Stimulated activated CD8-positive, alpha-beta memory T cell treated with anti-CD3 and anti-CD28 coated beads, Interleukin-4, amount 100 ng/mL, for 48 hours (primary cell): ENCODE data around the gene ADM5.

Experiments
- DNase-seq: peaks from one replicate; pipeline ENCODE4 v3.0.0-alpha.2; 2020

The ADM5 gene

DNA sequence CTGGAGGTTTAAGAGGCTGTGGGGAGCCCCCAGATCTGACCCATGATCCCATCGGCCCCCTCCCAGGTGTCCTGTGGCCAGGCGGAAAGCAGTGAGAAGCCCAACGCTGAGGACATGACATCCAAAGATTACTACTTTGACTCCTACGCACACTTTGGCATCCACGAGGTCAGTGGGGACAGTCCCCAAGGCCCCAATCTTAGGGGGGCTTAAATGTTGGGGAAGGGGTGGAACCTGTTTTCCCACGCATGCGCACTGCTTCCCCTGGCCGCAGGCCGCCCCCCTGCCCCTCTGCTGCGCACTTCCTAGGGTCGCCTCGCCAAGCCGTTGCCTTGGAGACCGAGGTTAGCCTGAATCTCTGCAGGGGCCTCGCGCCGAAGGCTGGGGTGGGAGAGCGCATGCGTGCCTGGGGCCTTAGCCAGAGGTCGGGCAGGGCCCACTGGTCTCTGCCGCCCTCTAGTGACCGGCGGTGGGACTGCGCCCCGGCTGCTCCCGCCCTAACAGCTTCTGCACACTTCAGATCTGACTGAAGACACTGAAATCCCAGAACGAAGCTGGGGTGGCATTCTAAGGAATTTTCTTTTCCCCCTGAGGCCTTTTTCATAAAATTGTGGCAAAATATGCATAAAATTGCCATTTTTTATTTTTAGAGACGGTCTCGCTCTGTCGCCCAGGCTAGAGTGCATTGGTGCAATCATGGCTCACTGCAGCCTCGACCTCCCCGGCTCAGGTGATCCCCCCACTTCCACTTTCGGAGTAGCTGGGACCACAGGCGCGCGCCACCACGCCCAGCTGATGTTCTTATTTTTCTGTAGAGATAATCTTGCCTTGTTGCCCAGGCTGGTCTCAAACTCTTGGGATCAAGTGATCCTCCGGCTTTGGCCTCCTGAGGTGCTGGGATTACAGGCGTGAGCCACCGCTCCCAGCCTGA lies 8.7 kb upstream of the ADM5 start:
- DNase-seq = peak; percentile 99

DNA sequence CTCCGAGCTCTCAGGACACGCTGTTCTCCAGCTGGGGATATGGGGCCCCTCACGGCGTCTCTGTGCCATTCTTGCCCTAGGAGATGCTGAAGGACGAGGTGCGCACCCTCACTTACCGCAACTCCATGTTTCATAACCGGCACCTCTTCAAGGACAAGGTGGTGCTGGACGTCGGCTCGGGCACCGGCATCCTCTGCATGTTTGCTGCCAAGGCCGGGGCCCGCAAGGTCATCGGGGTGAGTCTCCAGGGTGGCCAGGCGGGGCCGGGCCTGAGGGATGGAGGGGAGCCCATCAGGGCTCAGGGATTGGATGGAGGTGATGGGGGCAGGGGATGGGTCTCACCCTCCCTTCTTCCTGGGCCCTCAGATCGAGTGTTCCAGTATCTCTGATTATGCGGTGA lies 7.6 kb upstream of the ADM5 start:
- no peak for DNase-seq

GRCh38 chr19:49682274-49682673 lies 7.1 kb upstream of the ADM5 start:
- no peak for DNase-seq

DNA sequence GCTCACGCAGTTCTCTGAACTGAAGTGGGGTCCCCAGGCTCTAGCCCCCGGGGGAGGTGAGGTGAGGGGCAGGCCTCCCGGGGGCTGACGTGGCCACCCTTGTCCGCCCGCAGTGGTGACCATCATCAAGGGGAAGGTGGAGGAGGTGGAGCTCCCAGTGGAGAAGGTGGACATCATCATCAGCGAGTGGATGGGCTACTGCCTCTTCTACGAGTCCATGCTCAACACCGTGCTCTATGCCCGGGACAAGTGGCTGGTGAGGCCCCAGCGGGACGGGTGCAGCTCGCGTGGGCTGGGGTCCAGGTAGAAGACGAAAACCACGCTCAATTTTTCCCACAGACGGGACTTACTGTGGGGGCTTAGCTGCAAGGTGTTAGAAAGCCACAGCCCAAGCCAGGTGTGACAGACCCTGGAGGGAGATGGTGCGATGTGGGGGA lies 5.6 kb upstream of the ADM5 start:
- no peak for DNase-seq

GRCh38 chr19:49684251-49684982 lies 5.0 kb upstream of the ADM5 start:
- peak; percentile 50 for DNase-seq

DNA sequence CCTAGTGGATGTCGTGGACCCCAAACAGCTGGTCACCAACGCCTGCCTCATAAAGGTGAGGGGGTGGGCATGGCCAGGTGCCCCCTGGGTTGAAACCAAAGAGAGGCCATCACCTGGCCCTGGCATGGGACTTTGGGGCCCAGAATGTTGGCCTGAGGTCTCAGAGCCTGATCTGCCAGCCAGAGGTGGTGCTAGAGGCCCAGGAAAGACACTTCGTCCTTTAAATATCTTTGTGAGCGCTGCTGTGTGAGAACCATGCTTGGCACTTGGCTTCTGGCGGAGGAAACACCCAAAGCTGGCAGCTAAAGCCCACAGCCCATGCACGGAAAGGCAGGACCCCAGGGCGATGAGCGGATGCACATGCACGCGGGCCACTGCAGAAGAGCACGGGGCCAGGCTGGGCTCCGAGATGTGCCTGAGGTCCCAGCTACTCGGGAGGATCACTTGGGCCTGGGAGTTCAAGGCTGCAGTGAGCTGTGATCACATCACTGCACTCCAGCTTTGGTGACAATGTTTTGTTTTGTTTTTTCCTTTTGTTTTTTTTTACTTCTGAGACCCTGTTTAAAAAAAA lies 4.3 kb upstream of the ADM5 start:
- DNase-seq = no peak

DNA sequence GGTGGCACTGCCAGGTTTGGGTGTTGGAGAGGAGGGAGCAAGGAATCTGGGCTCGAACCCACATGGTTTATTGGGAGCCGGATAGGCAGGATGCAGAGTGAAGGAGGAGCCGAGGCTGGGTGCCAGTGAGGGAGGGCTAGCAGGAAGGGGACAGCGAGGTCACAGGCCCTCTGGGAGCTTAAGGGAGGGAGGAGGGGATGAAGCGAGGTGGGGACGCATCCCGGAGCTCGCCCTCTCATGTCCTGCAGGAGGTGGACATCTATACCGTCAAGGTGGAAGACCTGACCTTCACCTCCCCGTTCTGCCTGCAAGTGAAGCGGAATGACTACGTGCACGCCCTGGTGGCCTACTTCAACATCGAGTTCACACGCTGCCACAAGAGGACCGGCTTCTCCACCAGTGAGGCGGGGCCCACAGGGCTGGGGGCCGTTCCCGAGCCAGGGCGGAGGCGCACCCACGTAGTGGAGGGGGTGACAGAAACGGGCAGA lies 3.5 kb upstream of the ADM5 start:
- no peak for DNase-seq

- no peak for DNase-seq
Measured at GRCh38 chr19:49686503-49687088, 2.8 kb upstream of the ADM5 start.

GRCh38 chr19:49687150-49687549 lies 2.2 kb upstream of the ADM5 start:
- DNase-seq = no peak

- no peak for DNase-seq
Measured at GRCh38 chr19:49687566-49688316, 1.7 kb upstream of the ADM5 start.

- DNase-seq = no peak
Measured at GRCh38 chr19:49688531-49689132, 762 bp upstream of the ADM5 start.

- no peak for DNase-seq
Measured at GRCh38 chr19:49690079-49690655, 773 bp downstream of the ADM5 start.

GRCh38 chr19:49690656-49691242 lies 1.4 kb downstream of the ADM5 start, which contains the start of gene CPT1C:
Gene CPT1C, plus strand, starts transcription at chr19:49691116. Its CDS starts 1,137 bp downstream, at chr19:49692253.
- DNase-seq = peak; percentile 80

DNA sequence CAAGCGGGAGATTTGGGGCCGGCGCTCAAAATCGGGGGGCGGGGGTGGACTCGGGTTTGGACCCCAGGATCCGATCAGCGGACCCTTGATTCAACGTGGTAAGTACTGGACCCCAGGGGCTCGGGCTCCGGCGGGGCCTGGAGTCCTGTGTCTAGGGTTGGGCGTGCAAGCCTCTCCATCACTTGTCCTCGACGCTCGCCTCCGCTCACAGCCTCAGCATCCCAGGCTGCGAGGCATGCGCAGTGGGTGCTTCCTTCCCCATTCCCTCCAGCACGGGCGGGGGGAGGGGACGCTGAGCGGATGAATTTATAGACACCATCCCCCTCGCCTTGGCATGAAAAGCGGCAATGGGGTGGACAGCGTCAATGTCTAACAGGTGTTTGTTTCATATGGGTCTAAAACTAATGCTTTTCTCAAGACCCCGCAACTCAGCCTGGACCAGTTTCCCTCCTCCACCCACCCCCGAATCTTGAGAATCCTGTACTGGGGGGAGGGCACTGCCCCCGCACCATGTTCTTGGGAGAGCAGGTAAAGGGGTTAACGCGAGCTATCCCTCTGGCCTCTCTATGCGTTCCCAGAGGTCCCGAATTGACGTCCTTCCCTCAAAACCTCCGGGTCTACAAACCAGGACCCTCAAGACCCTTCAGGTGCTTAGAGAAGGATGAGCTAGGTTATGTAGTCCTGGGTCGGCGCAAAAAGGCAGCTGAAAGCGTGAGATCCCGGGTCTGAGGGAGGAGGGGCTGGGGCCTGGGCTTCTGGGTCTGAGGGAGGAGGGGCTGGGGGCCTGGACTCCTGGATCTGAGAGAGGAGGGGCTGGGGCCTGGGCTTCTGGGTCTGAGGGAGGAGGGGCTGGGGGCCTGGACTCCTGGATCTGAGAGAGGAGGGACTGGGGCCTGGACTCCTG lies 2.1 kb downstream of the ADM5 start:
- peak; percentile 66 for DNase-seq

DNA sequence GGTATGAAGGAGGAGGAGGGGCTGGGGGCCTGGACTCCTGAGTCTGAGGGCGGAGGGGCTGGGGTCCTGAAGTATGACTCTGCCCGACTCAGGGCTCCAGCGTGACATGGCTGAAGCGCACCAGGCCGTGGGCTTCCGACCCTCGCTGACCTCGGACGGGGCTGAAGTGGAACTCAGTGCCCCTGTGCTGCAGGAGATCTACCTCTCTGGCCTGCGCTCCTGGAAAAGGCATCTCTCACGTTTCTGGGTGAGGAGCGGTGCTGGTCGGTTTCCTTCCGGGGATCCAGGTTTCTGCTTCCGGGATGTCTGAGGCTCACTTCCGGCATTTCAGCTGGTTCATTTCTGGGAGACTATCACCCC lies 2.7 kb downstream of the ADM5 start:
- no peak for DNase-seq

- DNase-seq = no peak
Measured at GRCh38 chr19:49696115-49696514, 6.7 kb downstream of the ADM5 start.

DNA sequence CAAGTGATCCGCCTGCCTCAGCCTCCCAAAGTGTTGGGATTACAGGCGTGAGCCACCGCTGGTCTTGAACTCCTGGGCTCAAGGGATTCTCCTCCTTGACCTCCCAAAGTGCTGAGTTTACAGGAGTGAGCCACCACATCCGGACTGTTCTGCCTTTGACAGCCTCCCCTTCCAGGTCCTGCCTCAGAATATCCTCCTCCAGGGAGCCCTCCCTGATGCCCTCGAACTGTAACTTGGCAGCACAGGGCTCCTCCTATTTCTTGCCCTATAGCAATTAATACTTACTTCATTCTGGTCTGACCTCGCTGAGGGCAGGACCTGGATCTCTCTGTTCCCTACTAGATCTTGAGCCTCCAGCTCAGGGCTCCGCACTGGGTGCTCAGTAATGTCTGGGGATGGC lies 7.5 kb downstream of the ADM5 start:
- DNase-seq = no peak

- no peak for DNase-seq
Measured at GRCh38 chr19:49699364-49699763, 10.0 kb downstream of the ADM5 start.

GRCh38 chr19:49700563-49700962 lies 11.2 kb downstream of the ADM5 start:
- DNase-seq = no peak

DNA sequence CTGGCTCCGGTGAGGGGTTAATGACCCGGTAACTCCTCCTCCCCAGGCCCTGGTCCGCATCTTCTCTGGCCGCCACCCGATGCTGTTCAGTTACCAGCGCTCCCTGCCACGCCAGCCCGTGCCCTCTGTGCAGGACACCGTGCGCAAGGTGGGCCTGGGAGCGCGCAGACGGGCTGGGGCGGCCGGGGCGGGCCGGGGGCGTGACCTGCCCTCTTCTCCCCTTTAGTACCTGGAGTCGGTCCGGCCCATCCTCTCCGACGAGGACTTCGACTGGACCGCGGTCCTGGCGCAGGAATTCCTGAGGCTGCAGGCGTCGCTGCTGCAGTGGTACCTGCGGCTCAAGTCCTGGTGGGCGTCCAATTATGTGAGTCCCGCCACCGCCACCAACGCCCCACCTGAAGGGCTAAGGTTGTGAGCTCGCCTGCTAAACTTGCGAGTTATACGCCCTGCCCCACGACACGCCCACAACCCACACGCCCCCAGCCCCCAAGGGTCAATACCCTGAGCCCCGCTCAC lies 11.9 kb downstream of the ADM5 start:
- DNase-seq = peak; percentile 26
